HTERT RPE-1 (cell line): ENCODE data around the gene LAPTM5.

Experiments
- in situ Hi-C: fragments of 300-500 bp; cut with MboI; formaldehyde crosslinking; loops from 4 replicates; pipeline ENCODE4 v1.14.3; 2020; ENCODE audit warnings: low sequenced_read_pairs

Gene LAPTM5

DNA sequence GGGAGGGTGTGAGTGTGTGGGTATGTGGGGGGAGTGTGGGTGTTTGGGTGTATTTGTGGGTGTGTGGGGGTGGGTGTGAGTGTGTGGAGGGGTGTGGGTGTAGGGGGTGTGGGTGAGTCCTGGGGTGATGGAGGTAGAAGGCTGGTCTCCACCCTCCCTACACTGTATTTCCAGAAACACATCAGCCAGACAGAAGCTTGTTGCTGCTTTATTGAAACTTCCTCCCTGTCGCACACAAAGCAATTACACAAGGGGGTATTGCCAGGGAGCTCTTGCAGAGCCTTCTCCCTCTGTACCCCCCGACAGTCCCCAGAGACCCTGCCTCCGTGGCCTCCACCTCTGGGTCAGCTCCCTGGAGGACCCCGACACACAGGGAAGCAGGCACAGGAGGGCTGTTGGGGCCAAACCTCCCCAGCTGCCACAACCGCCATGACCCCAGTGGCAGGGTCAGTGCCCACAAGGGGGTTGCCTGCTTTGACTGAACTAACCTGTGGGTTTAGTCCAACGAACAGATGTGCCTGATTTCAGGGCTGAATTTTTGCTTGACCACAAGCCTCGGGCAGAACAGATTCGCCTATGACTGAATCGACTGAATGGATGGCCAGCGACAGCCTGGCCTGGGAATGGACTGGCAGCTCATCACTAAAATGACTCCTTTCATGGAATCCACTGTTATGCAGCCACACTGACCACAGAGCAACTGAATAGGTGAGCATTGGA lies 25.1 kb downstream of the LAPTM5 start:
- in situ Hi-C loops = no loop called here

- in situ Hi-C loops = no loop called here
These were observed 25.7 kb downstream of the LAPTM5 start for GRCh38 chr1:30731806-30732276.

DNA sequence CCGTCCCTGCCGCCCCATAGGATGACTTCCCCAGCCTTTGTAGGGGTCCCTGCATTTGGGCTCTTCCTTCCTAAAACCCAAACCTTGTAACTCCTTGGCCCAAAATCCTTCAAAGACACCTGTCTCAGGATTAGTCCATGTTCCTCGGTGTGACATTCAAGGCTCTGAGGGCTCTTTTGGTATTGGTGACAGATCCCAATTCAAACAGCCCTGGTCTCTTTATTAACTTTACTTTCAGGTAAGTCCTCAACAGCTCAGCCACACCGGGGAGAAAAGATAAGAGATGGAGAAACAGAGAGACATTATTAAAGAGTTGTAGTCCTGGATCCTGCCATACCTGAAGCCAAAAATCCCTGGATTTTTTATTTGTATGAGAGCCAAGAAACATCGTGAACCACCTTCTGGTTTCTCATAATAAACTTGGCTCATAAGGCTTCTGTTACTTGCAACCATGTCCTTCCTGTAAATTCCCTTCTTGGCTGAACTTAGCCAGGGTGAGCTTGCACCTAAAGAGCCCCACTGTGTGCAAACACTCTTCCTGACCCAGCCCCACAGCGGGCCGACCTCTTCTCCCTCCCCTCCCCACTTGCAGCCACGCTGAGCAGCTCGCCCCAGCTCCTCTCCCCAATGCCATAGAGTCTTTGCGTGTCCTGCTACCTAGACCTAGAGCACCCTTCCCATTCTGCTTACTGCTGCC lies 26.3 kb downstream of the LAPTM5 start:
- in situ Hi-C loops = no loop called here

- in situ Hi-C loops = no loop called here
These were observed 27.0 kb downstream of the LAPTM5 start for GRCh38 chr1:30730346-30731108.

DNA sequence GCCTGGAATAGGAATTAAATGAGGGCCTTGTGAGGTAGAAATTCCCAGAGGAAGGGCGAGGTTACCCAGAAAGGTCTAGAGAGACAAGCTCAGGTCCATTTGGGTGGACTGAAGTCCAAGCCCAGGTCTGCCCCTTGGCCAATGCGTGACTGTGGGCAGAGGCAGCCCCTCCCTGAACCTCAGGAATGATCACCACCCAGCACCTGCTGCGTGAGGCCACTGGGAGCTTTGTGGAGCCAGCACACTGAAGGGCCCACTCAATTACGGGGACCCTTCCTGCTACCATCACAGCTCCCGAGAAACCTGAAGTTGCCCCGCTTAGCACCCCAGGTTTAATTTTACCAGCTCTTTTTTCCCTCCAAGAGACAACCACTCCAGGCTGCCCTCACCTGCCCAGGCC lies 27.7 kb downstream of the LAPTM5 start:
- in situ Hi-C loops = no loop called here

DNA sequence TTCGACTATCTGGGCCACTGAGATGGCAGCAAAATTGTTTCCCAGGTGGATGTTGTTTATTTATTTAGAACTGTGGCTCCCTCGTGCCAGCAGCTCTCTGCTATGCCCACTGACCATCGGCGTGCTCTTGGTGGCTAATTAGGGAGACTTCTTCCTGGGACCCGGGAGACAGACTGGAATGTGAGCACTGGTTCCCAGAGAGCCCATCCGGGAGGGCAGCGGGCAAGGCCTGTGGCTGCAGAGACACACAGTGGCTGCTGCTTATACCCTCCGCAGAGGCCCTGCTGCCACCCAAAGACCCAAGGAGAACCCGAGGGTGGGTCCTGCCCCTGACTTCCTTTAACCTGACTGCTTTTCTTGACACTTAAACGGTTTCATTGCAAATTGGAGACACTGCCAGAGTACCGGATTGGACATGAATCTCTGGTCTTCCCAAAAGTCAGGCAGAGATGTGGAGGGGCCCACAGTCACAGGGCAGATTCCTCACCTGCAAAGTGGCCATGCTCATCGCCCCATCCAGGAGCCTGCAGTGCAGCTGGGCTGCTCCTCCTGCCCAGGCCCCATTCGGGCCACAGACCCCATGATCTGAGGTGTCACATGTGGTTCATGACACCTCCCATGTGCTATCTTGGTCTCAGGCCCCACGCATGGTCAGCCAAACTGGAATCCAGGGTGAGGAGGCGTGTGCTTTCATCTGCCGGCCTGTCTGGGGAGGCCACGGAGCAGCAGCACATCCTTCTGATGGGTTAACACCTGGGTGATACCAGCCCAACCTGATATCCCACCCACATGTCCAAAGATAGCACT lies 28.5 kb downstream of the LAPTM5 start:
- in situ Hi-C loops = no loop called here

DNA sequence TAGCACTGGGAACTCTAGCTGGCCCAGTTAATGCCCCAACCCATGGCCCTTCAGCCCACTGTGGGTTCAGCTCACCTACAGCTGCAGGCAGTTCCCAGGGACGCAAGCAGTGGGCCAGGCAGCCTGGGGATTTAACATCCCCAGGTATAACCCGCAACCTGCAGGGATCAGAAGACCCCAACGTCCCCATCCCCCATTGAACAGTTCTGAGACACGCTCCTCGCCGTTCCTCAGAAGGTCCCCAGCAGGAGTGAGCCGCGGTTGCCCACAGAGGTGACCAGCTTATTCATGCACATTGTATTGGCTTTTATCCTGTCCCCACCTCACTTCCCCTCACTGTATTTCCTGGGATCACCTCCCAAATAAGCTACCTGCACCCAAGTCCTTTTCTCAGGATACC lies 29.2 kb downstream of the LAPTM5 start:
- in situ Hi-C loops = no loop called here

- in situ Hi-C loops = no loop called here
These were observed 29.8 kb downstream of the LAPTM5 start for GRCh38 chr1:30727824-30728223.

- in situ Hi-C loops = no loop called here
These were observed 30.5 kb downstream of the LAPTM5 start for GRCh38 chr1:30726773-30727684.

DNA sequence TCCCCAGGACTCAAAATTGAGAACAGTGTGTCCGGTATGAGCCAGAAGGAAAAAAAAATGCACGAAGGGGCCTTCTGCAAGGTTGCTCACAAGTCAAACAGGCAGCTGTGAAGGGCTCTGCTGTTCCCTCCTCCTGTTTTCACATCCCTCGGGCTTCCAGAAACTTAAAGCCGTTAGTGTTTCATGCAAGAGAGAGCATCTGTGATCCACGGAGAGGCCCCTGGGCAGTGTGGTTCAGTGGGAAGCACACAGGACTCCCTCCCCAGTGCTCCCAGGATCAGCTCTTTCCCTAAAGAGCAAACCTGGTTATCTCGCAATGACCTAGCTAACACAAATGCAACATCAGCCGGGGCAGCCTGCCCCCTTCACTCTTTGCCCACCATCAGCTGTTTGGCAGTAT lies 31.3 kb downstream of the LAPTM5 start:
- in situ Hi-C loops = no loop called here

DNA sequence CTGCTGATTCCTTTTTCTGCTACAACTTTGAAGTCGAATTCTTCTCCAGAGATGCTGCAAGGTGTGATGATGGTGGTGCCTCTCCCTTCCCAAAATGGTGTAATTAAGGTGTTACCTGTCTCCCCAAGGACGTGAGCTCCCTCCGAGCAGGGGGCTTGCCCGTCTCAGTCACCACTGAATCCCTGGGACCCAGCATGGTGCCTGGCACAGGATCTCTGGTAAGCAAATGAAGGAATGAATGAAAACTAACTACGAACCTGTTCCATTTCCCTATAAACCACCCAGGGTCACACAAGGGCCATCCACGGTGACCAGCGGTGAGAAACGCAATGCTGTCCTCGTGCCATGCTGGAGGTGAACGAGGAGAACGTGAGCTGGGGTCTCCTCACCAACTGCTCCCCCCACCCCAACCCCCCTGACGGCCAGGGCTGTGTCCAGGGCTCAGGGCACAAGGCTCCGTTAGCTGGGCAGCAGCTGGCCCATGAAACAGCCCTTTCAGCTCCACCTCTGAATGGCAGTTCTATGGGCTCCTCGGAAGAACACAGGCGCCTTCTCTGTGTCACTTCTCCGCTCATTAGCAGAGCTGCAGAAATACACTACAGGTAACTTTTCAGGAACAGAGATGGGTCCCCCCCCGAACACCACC lies 32.0 kb downstream of the LAPTM5 start:
- in situ Hi-C loops = no loop called here

- in situ Hi-C loops = no loop called here
These were observed 32.7 kb downstream of the LAPTM5 start for GRCh38 chr1:30724655-30725421.

- in situ Hi-C loops = no loop called here
These were observed 33.4 kb downstream of the LAPTM5 start for GRCh38 chr1:30724175-30724574.

DNA sequence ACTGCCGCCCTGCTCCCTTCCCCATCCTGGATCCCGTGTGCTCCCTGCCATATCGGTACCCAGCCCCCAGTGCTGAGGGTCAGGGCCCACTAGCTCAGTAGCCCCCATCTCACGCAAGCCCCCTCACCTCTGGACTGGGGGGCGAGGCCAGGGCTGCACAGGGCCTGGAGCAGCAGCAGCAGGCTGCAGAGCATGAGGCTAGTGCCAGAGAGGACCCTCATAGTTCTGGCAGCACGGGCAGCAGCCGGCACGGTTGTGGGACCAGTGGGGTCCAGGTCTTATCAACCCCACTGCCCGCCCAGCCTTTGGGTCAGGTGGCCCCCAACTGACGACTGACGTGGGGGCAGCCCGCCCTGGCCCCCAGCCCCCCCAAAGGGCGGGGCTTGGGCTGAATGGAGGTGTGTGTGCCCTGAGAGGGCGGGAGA lies 34.2 kb downstream of the LAPTM5 start, which contains the start of gene MATN1:
Gene MATN1, minus strand, starts transcription at position 255 of the 425 bp plus-strand sequence. Its CDS starts 34 bp downstream, at position 221.
- in situ Hi-C loops = no loop called here

DNA sequence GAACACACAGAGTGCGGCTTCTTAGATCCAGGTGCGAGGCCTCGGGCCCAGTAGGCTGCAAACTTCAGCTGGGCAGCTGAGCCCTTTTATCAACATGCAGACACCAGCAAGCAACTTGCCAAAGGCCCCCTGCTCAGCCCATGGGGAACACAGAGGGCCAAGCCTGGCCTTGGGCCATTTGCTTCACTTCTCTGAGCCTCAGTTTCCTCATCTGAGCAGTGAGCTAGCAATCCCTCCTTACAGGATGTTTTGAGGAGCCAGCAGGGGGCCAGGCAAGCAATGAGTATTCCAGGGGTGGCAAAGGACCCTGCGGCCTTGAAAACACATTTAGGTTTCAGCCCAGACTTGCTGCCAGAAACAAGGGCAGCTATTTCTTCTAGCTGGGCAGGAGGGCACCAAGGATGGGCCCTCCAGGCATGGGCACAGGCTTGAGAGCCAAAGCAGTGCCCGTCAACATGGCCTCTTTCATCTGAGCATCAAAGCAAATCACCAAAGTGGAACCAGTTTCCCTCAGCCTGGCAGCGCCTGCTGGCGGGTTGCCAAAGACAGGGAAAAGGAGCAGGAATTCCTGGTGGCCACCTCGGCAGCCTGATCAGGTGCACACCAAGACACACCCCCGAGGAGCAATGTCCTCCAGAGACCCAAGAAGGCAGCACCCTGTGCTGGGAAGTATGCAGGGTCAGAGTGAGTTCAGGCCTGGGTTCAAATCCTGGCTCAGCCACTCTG lies 35.6 kb downstream of the LAPTM5 start:
- in situ Hi-C loops = no loop called here

GRCh38 chr1:30721341-30721793 lies 36.2 kb downstream of the LAPTM5 start:
- in situ Hi-C loops = no loop called here
